ENCODE results near the gene PLSCR3. TPM values are rescaled to one million over a fixed set of nuclear protein-coding genes. Genes with fewer than 3 reads are reported as not detected.

PLSCR3 gene
- total RNA-seq, 1 donor from 2014 or later = 81.4 TPM

- no peaks in the 10 kb centered on the region for H3K27me3 Mint-ChIP-seq (ENCODE audit: unreplicated experiment)
- no peak overlapping the region for H3K4me3 Mint-ChIP-seq (ENCODE audit: unreplicated experiment)
- H3K9me3 Mint-ChIP-seq (ENCODE audit: unreplicated experiment) = no peaks in the 10 kb centered on the region
- TF ChIP-seq, protein P1, sequence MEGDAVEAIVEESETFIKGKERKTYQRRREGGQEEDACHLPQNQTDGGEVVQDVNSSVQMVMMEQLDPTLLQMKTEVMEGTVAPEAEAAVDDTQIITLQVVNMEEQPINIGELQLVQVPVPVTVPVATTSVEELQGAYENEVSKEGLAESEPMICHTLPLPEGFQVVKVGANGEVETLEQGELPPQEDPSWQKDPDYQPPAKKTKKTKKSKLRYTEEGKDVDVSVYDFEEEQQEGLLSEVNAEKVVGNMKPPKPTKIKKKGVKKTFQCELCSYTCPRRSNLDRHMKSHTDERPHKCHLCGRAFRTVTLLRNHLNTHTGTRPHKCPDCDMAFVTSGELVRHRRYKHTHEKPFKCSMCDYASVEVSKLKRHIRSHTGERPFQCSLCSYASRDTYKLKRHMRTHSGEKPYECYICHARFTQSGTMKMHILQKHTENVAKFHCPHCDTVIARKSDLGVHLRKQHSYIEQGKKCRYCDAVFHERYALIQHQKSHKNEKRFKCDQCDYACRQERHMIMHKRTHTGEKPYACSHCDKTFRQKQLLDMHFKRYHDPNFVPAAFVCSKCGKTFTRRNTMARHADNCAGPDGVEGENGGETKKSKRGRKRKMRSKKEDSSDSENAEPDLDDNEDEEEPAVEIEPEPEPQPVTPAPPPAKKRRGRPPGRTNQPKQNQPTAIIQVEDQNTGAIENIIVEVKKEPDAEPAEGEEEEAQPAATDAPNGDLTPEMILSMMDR (IDR thresholded peaks at IDR 0.05) = no peak
- no peaks in the 10 kb centered on the region for H3K36me3 Mint-ChIP-seq (ENCODE audit: unreplicated experiment)
- DNase-seq (ENCODE audit: extremely low spot score, unreplicated experiment) = no peak
- no peak overlapping the region for H3K27ac Mint-ChIP-seq (ENCODE audit: unreplicated experiment)
- H3K4me1 Mint-ChIP-seq (ENCODE audit: unreplicated experiment) = no peaks in the 10 kb centered on the region
Observed at GRCh38 chr17:7426896-7427489, 32.7 kb upstream of the PLSCR3 start.

GRCh38 chr17:7426203-7426863 lies 32.0 kb upstream of the PLSCR3 start:
- no peak overlapping the region for H3K4me3 Mint-ChIP-seq (ENCODE audit: unreplicated experiment)
- no peaks in the 10 kb centered on the region for H3K36me3 Mint-ChIP-seq (ENCODE audit: unreplicated experiment)
- TF ChIP-seq, protein P1 (IDR thresholded peaks at IDR 0.05) = no peak
- DNase-seq (ENCODE audit: extremely low spot score, unreplicated experiment) = no peak
- no peaks in the 10 kb centered on the region for H3K4me1 Mint-ChIP-seq (ENCODE audit: unreplicated experiment)
- H3K27me3 Mint-ChIP-seq (ENCODE audit: unreplicated experiment) = no peaks in the 10 kb centered on the region
- no peaks in the 10 kb centered on the region for H3K9me3 Mint-ChIP-seq (ENCODE audit: unreplicated experiment)
- H3K27ac Mint-ChIP-seq (ENCODE audit: unreplicated experiment) = no peak overlapping the region

GRCh38 chr17:7425756-7426155 lies 31.4 kb upstream of the PLSCR3 start:
- Mint-ChIP-seq H3K27ac (ENCODE audit: unreplicated experiment) (no peak overlapping the region), H3K9me3 (ENCODE audit: unreplicated experiment) (no peaks in the 10 kb centered on the region)
- TF ChIP-seq, protein P1 (IDR thresholded peaks at IDR 0.05) = no peak

GRCh38 chr17:7425316-7425715 lies 31.0 kb upstream of the PLSCR3 start, which contains the start of gene SPEM2:
Gene SPEM2, plus strand, starts transcription at chr17:7425616. Its CDS starts 73 bp downstream, at chr17:7425689.
- H3K27me3 Mint-ChIP-seq (ENCODE audit: unreplicated experiment) = no peaks in the 10 kb centered on the region
- no peak within 1 kb of the TSS for H3K4me3 Mint-ChIP-seq (ENCODE audit: unreplicated experiment)
- H3K27ac Mint-ChIP-seq (ENCODE audit: unreplicated experiment) = no peak within 1 kb of the TSS
- no peaks in the 10 kb centered on the region for H3K36me3 Mint-ChIP-seq (ENCODE audit: unreplicated experiment)
- TF ChIP-seq, protein P1 (IDR thresholded peaks at IDR 0.05) = no peak
- no peak for DNase-seq (ENCODE audit: extremely low spot score, unreplicated experiment)
- no peaks in the 10 kb centered on the region for H3K9me3 Mint-ChIP-seq (ENCODE audit: unreplicated experiment)
- H3K4me1 Mint-ChIP-seq (ENCODE audit: unreplicated experiment) = no peaks in the 10 kb centered on the region

More at GRCh38 chr17:7425756-7426155, 31.4 kb upstream of the PLSCR3 start:
- no peaks in the 10 kb centered on the region for H3K27me3 Mint-ChIP-seq (ENCODE audit: unreplicated experiment)
- H3K4me3 Mint-ChIP-seq (ENCODE audit: unreplicated experiment) = no peak overlapping the region
- H3K4me1 Mint-ChIP-seq (ENCODE audit: unreplicated experiment) = no peaks in the 10 kb centered on the region
- no peak for DNase-seq (ENCODE audit: extremely low spot score, unreplicated experiment)
- H3K36me3 Mint-ChIP-seq (ENCODE audit: unreplicated experiment) = no peaks in the 10 kb centered on the region

DNA sequence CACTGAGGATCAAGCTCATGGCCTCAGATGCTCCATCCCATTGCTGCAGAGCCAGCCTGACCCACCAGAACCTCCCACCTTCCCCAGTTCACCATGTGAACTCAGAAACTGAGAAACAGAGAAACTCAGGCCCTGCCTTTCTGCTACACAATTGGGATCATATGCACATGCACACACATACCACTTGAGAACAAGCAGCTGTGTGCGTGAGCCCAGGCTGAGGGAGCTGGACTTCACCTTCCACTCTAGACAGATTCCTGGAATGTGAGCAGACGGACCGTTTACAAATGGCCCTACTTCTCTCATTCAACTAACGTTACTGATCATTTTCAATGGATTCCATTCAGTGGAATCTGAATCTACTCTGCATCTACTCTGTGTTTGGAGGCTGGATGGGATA lies 29.4 kb upstream of the PLSCR3 start:
- Mint-ChIP-seq H3K27ac (ENCODE audit: unreplicated experiment) (no peak overlapping the region), H3K4me3 (ENCODE audit: unreplicated experiment) (no peak overlapping the region), H3K9me3 (ENCODE audit: unreplicated experiment) (no peaks in the 10 kb centered on the region), H3K4me1 (ENCODE audit: unreplicated experiment) (no peaks in the 10 kb centered on the region), H3K36me3 (ENCODE audit: unreplicated experiment) (no peaks in the 10 kb centered on the region), H3K27me3 (ENCODE audit: unreplicated experiment) (no peaks in the 10 kb centered on the region)
- no peak for DNase-seq (ENCODE audit: extremely low spot score, unreplicated experiment)
- TF ChIP-seq, protein P1 (IDR thresholded peaks at IDR 0.05) = no peak
